Brain pericyte (primary cell): ENCODE measurements around the gene FLYWCH1.

ENCODE experiments used
- DNase-seq: peaks from one replicate; pipeline ENCODE4 v3.0.0-alpha.2; 2012; ENCODE audit warnings: low read depth, low spot score

FLYWCH1 gene

GRCh38 chr16:2982402-2982801 is 70.7 kb downstream of the FLYWCH1 start:
- DNase-seq: no peak

- DNase-seq: no peak
Measured at GRCh38 chr16:2983706-2984136, 72.0 kb downstream of the FLYWCH1 start.

GRCh38 chr16:2985462-2985861 is 73.7 kb downstream of the FLYWCH1 start:
- no peak for DNase-seq

- DNase-seq: no peak
Measured at GRCh38 chr16:2985893-2986355, 74.2 kb downstream of the FLYWCH1 start.

- no peak for DNase-seq
Measured at GRCh38 chr16:2986623-2987188, 75.0 kb downstream of the FLYWCH1 start.

GRCh38 chr16:2987286-2987685 is 75.6 kb downstream of the FLYWCH1 start:
- no peak for DNase-seq

- DNase-seq: no peak
Measured at GRCh38 chr16:2987833-2988232, 76.1 kb downstream of the FLYWCH1 start.

GRCh38 chr16:2988590-2989099 is 76.9 kb downstream of the FLYWCH1 start:
- no peak for DNase-seq

- no peak for DNase-seq
Measured at GRCh38 chr16:2990891-2991290, 79.2 kb downstream of the FLYWCH1 start.

GRCh38 chr16:2991566-2992261 is 80.0 kb downstream of the FLYWCH1 start:
- DNase-seq: no peak

GRCh38 chr16:2992383-2993081 is 80.8 kb downstream of the FLYWCH1 start:
- DNase-seq: no peak

GRCh38 chr16:2996298-2996697 is 84.6 kb downstream of the FLYWCH1 start:
- no peak for DNase-seq

- DNase-seq: no peak
Measured at GRCh38 chr16:2999929-3000328, 88.2 kb downstream of the FLYWCH1 start.

- no peak for DNase-seq
Measured at GRCh38 chr16:3000540-3000939, 88.8 kb downstream of the FLYWCH1 start.
